GM21381 (cell line): Measurements from ENCODE around the gene PER2.
A peak's percentile ranks its signal among the peaks of the same experiment; 100 is the strongest.

Source experiments
- ATAC-seq: cut with Tn5 transposase; IDR thresholded peaks from one replicate; pipeline ENCODE4 v1.9.1; 2021; ENCODE audit warnings: mild to moderate bottlenecking, moderate library complexity; ENCODE audit not compliant: unreplicated experiment

PER2 gene

GRCh38 chr2:238233625-238234024 is 54.8 kb downstream of the PER2 start:
- no peak for ATAC-seq

DNA sequence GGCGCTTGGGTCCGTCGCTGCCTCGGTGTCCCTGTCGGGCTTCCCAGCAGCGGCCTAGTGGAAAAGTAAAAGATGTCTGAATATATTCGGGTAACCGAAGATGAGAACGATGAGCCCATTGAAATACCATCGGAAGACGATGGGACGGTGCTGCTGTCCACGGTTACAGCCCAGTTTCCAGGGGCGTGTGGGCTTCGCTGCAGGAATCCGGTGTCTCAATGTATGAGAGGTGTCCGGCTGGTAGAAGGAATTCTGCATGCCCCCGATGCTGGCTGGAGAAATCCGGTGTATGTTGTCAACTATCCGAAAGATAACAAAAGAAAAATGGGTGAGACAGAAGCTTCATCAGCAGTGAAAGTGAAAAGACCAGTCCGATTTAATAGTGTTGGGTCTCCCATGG is 56.6 kb downstream of the PER2 start:
- no peak for ATAC-seq

DNA sequence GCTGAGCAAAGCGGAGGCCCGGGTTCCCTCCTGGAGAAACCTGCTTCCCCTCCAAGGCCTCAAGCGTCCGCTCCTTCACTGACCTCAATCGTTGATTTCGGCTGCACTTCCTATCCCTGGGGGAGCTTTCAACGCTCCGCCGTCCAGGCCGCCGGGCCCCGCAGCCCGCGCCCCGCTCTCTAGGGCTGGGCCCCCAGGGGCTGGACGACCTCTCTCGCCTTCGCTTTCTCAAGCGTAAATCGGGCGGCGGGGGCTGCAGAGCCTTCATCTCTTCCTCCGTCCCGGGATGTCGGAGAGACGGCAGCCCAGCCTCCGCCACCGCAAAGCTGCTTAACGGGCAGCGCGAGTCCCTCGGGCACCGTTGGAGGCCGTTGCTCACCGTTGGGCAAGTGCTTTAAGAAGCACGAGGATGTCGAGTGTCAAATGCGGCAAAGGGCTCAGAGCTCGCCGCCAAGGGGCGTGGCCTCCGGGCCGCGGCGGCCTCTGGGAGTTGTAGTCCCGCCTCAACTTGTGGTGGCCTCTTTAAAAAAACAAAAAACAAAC is 57.1 kb downstream of the PER2 start:
- peak; percentile 66 for ATAC-seq

GRCh38 chr2:238230699-238231098 is 57.7 kb downstream of the PER2 start:
- no peak for ATAC-seq

GRCh38 chr2:238228700-238229099 is 59.7 kb downstream of the PER2 start:
- ATAC-seq = no peak

GRCh38 chr2:238227587-238228032 is 60.8 kb downstream of the PER2 start:
- ATAC-seq = no peak

DNA sequence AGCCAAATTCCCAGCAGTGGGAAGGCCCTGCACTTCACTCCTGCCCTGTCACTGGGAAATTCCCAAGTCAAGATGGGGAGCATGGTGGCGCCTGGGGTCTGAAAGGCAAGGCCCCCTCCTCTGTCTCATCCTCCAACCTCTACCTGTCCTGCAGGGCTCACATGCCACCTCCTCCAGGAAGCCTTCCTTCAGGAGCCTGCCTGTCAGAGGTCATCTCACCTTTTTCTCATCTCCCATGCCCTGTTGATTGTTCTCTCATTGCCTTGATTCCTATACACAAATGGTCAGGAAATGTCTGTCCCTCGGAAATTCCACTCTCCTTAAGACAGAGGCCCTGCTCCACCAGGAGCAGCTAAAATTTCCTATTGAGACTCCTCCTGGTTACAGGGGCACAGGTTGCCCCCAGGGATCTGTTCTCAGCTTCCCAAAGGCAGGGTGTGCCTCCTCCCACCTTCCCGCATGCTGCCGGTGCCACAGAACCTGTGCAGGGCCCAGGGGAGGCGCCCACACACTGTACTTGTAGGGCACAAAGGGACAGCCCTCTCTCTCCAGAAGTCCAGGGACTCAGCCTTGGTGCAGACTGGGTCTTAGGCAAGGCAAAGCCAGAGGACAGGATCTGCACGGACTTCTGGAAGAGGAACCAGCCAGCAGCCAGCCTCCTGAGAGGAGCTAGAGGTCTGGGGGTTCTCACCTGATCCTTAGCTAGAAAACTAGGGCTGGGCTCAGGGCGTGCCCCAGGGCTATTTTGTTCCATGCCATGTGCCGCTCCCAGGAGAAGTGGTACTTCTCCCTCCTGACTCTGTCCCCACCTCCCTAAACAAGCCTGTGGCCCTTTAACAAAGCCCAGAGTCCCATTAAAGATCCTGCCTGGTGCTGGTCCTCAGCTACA is 61.5 kb downstream of the PER2 start:
- ATAC-seq = no peak

GRCh38 chr2:238225911-238226697 is 62.3 kb downstream of the PER2 start:
- no peak for ATAC-seq

DNA sequence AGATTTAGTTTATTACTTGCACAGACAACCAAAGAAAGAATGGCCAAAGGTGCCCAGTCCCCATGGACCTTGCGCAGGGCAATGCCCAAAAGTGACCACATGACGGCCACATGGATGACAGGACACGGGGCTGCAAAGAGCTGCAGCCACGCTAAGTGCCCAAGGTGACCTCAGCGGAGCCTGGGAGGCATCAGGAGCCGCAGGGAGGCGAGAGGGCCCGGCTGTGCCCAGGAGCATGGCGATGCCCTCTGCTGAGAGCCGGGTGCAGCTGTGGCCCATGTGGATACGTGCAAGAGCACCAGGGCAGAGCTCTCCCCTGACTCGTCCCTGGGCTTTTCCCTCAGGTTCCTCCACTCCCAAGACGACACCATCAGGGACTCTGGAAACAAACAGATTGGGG is 63.3 kb downstream of the PER2 start:
- ATAC-seq = no peak

DNA sequence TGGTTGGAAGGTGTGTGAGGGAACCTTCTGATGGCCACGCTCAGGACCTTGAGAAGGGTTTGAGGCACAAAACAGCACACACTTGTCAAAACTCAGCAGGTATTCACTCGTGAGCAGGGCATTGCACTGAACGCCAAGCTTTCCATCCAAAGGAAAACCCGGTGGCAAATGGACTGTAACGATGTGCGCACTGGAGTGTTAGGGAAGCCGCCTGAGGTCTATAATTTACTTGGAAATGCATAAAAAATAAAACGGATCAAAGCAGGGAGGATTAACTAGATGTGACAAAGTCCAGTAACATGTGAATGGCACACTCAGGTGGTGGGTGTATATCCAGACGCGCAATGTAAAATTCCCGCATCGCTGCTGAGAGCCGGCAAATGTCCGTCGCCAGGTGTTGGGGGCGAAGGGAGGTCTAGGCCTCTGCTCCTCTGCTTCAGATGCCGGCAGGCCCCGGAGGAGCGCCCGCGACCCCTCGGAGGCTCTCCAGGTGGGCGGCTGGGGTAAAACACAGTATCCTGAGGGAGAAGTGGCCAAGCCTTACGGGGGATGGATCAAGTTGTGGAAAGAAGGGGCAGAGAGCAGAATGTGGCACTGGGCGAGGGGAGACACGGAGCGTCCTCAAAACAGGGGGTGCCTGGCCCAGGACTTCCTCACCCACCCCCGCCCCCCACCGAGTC is 63.9 kb downstream of the PER2 start:
- ATAC-seq = no peak

GRCh38 chr2:238220892-238221521 is 67.4 kb downstream of the PER2 start:
- no peak for ATAC-seq

GRCh38 chr2:238220274-238220891 is 68.0 kb downstream of the PER2 start:
- no peak for ATAC-seq

- no peak for ATAC-seq
These were observed 71.7 kb downstream of the PER2 start for GRCh38 chr2:238216651-238217184.

DNA sequence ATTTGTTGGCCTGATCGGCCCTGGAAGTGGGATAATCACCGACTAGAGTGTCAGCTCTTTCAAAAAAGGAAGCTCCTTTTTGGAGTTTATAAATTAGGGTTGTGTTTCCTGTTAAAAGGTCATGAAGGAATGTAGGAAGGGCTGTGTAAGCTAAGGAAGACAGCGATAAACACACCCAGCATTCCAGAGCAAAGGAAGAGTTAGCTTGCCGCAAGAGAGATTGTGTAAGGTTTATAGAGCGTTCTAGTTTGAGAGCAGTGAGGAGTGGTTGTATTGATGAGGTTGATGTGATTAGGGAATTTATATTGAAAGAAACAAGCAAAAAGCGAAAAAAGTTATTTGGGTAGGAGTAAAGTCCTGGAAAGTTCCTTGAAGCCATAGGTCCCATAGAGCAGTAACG is 81.4 kb downstream of the PER2 start:
- ATAC-seq = no peak

DNA sequence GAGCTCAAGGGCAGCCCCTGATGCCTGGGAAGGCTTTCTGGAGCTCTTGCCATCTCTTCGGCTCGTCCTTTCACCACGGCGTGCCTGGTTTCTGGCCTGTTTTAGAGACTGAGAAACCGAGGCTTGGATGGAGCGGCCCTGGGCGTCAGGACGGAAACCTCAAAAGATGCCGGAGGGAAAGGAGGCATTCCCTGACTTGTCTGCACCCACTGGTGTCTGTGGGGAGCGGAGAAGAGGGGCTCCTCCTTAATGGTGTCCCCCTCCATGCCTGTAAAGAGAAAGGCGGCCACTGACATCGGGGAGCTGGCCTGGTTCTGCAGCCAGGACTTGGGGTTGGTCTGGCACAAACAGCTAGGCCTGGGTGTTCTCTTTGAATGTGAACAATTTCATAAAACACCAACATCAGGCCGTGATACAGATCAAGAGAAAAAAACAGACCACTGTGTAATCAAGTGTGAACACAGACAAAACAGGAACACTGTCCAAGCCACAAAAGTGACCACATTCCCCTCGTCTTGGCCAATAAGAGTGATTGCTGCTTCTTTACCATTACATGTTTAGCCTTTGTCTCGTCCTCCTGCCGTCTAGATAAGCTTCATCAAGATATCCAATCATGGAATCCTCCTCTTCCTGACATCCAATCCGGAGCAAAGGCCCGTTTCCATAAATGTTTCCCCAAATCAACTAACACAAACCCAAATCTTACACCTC is 84.3 kb downstream of the PER2 start:
- no peak for ATAC-seq

DNA sequence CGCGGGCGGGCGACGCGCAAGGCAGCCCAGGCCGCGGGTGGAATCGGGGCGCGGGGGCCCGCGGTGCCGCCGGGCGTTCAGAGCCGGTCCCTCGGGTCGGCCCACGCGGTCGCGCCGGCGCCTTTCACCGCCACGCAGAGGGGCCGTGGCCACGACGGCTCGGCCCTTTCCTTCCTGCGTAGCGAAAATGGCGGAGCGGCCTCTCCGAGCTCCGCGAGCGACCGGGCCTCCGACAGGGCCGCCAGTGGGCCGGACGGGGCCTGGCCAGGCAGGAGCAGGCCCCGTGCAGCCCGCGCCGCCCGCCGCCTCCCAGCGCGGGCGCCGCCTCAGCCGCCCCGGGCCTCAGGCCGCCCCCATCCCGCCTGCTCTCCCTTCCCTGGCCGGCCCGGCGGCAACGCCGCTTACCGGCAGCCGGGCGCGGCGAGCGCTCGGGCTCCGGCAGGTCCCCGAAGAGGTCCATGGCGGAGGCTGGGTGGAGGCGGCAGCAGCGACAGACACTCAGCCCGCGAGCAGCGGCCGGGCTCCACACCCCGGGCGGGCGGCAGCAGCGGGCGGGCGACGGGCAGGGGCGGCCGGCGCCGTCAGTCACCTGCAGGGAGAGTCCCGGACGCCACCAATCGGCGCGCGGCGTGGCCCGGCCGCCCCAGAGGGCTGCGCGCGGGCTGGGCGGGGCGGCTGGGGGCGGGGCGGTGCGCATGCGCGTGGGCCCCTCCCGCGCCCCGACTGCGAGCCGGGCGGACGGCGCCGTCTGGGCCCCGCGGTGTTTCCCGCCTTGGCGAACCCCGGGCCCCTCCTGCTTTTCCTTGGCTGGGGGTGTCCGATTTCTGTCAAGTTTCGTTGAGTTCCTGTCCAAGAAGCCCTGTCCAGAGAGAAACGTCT is 85.1 kb downstream of the PER2 start, which contains the start of gene ILKAP:
Gene ILKAP, minus strand, starts transcription at position 602 of the 879 bp plus-strand sequence. Its CDS starts 142 bp downstream, at position 460.
- peak; percentile 95 for ATAC-seq

DNA sequence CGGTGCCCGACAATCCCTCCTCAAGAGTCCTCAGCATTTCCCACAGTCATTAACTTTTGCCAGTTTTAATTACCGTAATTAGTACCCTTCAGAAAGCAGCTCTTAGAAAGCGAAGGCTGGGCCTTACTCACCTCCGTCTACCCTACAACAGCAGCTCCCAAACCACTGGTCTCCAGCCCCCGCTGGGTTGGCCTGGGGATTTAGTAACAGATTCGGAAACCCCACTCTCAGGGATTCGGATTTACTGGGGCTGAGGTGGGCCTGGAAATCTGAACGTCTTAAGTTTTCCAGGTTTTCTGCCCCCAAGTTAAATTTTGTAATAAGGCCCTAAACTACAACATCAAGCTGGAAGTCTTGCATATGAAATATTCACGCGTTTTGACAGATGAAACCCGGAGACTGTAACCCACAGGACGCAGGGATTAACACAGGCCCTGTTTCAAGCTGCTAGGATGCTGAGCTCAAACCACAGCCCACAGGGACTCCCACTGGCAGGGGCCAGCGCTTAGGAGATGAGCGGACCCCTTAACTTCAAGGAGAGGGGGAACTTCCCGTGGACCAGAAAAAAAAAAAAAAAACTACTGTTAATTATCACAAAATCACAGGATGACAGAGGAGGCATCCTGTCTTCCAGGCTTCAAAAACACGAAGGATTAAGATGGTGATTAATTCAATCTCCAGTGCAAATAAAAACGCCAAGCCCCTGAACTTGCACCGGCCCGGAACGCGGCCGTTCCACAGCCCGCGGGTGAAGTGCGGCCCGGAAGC is 85.9 kb downstream of the PER2 start:
- no peak for ATAC-seq
